ENCODE measurements around the gene MSL3. TPM values are rescaled to one million over a fixed set of nuclear protein-coding genes. Genes with fewer than 3 reads are reported as not detected.

MSL3 gene
- total RNA-seq, 2 donors from 2014 or later: 10.5 to 11.2 TPM

- no peak for ATAC-seq
Measured at GRCh38 chrX:11753668-11754067, 4.4 kb upstream of the MSL3 start.

DNA sequence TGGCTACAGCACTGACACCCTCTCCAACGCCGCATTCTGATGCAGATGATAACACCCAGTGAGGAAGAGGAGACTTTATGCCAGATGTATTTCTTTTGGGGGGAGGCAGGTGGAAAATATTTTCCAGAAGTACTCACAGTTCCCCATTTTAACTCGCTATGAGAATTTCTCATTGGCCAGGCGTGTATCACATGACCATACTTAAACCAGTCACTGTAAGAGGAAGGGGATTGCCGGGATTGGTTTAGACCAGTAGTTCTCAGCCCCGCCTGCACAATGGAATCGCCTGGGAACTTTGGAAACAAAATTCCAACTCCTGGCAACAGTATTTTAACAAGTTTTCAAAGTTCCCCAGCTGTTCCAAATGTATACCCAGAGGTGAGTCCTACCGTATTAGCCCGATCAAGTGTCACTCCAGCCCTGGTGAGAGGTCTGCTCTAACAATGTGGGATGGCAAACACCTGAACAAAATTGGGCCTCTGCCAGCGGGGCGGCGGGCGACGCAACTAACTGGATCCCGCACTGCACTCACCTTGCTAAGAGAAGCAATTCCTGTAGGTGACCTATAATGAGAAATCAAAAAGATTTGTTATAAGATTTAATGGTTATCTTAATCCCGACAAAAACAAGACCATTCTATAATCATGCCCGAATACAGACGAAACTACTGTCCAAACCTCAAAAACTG, 2.9 kb upstream of the MSL3 start:
- H3K4me1 ChIP-seq: peaks cover 7% of the 10 kb centered on the region
- H3K36me3 ChIP-seq (replicated peaks in 1 of 2; ENCODE audit: insufficient read depth in 1 of 2, low read depth in 2 of 2): no peaks in the 10 kb centered on the region
- H3K4me3 ChIP-seq: no peak overlapping the region
- ATAC-seq (no peak), DNase-seq (no peak)
- no peaks in the 10 kb centered on the region for H3K27me3 ChIP-seq
- TF ChIP-seq POLR2A (IDR thresholded peaks at IDR 0.05): no peak
- TF ChIP-seq, protein P1, sequence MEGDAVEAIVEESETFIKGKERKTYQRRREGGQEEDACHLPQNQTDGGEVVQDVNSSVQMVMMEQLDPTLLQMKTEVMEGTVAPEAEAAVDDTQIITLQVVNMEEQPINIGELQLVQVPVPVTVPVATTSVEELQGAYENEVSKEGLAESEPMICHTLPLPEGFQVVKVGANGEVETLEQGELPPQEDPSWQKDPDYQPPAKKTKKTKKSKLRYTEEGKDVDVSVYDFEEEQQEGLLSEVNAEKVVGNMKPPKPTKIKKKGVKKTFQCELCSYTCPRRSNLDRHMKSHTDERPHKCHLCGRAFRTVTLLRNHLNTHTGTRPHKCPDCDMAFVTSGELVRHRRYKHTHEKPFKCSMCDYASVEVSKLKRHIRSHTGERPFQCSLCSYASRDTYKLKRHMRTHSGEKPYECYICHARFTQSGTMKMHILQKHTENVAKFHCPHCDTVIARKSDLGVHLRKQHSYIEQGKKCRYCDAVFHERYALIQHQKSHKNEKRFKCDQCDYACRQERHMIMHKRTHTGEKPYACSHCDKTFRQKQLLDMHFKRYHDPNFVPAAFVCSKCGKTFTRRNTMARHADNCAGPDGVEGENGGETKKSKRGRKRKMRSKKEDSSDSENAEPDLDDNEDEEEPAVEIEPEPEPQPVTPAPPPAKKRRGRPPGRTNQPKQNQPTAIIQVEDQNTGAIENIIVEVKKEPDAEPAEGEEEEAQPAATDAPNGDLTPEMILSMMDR (IDR thresholded peaks at IDR 0.05): no peak
- H3K9me3 ChIP-seq: no peaks in the 10 kb centered on the region
- intact Hi-C loops (cut with DNase I): no loop called here
- WGBS, 2 donors: 66 to 82% methylated on average over 7 to 18 of the region's 18 CpGs
- H3K27ac ChIP-seq: no peak overlapping the region

More at GRCh38 chrX:11753668-11754067, 4.4 kb upstream of the MSL3 start:
- H3K27ac ChIP-seq: no peak overlapping the region
- intact Hi-C loops (cut with DNase I): no loop called here
- H3K9me3 ChIP-seq: no peaks in the 10 kb centered on the region
- H3K4me3 ChIP-seq: no peak overlapping the region
- DNase-seq: no peak
- no peaks in the 10 kb centered on the region for H3K36me3 ChIP-seq (replicated peaks in 1 of 2; ENCODE audit: insufficient read depth in 1 of 2, low read depth in 2 of 2)
- WGBS, 2 donors: 88 to 93% methylated on average over 2 of the region's 2 CpGs
- peaks cover 7% of the 10 kb centered on the region for H3K4me1 ChIP-seq
- H3K27me3 ChIP-seq: no peaks in the 10 kb centered on the region
- TF ChIP-seq, protein P1 (IDR thresholded peaks at IDR 0.05): no peak
- TF ChIP-seq POLR2A (IDR thresholded peaks at IDR 0.05): no peak

- WGBS, 2 donors: 22 to 57% methylated on average over 1 to 2 of the region's 2 CpGs
- no peak overlapping the region for H3K27ac ChIP-seq
- H3K27me3 ChIP-seq: no peaks in the 10 kb centered on the region
- no peak for ATAC-seq
- no peaks in the 10 kb centered on the region for H3K9me3 ChIP-seq
- no peaks in the 10 kb centered on the region for H3K36me3 ChIP-seq (replicated peaks in 1 of 2; ENCODE audit: insufficient read depth in 1 of 2, low read depth in 2 of 2)
- H3K4me1 ChIP-seq: peaks cover 7% of the 10 kb centered on the region
- intact Hi-C loops (cut with DNase I): no loop called here
- no peak for DNase-seq
- no peak overlapping the region for H3K4me3 ChIP-seq
- TF ChIP-seq POLR2A (IDR thresholded peaks at IDR 0.05): no peak
- TF ChIP-seq, protein P1 (IDR thresholded peaks at IDR 0.05): no peak
Measured at GRCh38 chrX:11755724-11756123, 2.3 kb upstream of the MSL3 start.

DNA sequence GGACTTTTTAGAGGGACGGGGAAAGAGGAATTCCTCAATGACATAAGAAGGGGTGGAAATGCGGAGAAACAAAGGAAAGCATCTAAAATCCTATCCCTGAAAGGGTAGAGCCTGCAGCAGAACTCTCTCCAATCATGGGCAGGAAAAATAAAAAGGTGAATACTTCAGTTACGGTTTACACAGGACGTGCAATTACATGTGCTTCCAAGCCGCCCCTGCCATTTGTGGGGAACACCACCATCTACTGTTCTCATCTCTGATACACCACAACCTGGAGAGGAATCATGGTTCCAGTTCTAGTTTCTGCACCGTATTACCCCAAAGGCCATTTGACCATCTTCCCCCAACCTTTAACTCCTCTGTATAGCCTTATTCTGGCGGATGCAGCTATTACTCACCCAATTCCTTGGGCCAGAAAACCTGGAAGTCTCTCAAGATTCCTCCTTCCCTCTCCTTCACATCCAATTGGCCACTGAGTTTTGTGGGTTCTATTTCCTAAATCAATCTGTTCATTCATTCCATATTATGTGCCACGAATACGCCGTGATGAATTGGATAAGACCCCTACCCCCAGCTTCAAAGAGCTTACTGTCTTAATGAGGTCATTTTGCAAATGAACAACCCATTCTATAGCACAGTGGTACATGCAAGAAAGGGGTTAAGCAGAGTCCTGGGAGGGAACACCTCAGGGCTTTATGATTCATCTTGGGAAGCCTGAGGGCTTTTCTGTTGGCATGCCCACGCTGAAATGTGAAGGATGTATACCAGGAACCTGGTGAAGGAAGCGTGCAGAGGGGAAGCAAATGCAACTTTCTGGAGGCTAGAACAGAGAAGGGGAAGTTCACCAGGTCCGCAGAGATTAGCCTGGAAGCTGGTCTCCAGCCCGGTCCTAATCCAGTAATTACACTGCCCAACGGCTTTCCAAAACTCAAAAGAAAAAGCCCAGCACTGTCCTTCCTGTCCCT, 1.4 kb upstream of the MSL3 start:
- Histone ChIP-seq H3K4me3 (no peak overlapping the region), H3K9me3 (no peaks in the 10 kb centered on the region), H3K27ac (peak overlapping the region in 2 of 4 donors; percentile 85 to 90), H3K36me3 (replicated peaks in 1 of 2; ENCODE audit: insufficient read depth in 1 of 2, low read depth in 2 of 2) (no peaks in the 10 kb centered on the region), H3K4me1 (peaks cover 7% of the 10 kb centered on the region), H3K27me3 (no peaks in the 10 kb centered on the region)
- intact Hi-C loops (cut with DNase I): no loop called here
- WGBS, 2 donors: 62 to 86% methylated on average over 11 to 14 of the region's 15 CpGs
- DNase-seq (no peak), ATAC-seq (no peak)
- TF ChIP-seq, protein P1 (IDR thresholded peaks at IDR 0.05): no peak
- no peak for TF ChIP-seq POLR2A (IDR thresholded peaks at IDR 0.05)
